ENCODE measurements around the gene FOXD1.
"Not testable (repeated sequence)": the region's sequence is repeated elsewhere in the genome, so short reads cannot be mapped to it uniquely, and the experiment has no call there.

FOXD1 gene

DNA sequence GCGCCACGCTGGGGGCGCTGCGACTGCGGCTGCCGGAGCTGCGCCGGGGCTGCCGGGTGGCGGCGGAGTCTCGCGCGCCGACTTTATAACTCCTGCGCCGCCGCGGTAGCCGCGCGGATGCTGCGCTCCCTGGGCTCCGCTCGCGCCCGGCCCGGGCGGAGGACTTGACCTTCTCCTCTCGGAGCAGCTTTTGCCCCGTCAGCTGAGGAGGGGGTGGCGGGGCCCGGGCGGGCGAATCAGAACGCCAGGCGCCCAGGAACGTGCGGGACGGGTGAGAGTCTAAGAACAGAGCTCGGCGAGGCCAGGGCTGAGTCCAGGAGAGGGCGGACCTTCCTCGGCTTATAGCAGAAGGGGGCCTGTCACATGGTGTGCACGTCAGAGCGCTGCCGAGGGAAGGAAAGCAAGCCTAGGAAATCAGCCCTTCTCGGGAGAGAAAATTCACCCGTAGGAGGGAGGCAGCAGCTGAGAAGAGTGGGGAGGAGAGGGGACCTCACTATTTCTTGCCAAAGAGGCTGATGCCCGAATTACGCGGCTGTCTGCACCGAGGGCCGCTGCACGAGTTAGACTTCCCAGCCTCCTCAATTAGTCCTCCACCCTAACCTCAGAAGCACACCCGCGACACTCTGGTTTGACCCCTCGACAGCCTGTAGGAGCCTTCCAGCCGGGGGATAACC lies at the start of gene FOXD1:
Gene FOXD1, minus strand, starts transcription at position 315 of the 674 bp plus-strand sequence. CDS start 415 bp downstream, outside the sequence.
- peak; percentile 39 for DNase-seq

DNA sequence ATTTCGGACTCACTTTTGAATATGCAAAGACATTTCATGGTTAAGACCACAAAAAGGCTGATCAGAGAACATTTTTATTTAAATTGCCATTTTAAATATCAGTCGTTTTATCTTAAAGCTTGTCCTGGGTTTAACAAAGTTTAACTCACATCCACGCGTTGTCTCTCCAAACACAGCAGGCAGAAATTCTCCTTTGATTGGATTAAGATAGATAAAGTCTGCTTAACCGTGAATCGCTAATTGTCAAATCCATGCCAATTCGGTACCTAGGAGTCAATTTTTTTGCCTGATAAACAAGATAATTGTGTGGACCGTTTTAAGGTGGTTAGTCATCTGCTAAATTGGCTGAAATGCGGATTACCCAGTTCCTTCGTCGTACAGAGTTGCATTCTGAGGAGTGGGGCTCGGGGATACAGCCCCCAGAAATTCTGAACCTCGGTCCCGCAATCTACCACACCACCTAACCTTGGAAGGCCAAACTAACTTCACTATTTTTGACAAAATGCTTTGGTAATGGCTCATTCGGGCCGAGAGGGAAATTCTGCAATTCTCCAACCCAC lies 49.0 kb upstream of the FOXD1 start:
- no peak for DNase-seq

DNA sequence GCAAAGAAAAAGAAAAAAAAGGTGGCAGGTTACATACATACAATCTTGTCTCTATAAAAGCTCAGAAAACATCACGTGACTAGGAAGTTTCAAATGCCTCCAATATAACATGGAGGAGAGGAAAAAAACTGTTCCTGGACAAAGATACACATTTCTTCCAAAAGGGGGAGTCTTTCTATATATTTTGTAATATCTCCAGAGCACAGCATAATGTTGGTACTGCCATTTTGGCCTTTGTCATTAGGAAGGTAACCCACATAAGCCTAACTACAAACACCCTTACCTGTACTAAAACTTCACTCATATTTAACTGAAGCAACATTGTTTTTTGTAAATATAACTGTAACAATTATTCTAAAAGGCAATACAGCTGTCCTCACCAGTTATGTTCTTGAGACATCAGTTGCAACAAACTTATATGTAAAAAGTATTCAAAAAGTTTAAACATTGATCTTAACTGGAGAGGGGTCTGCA lies 48.4 kb upstream of the FOXD1 start:
- no peak for DNase-seq

DNA sequence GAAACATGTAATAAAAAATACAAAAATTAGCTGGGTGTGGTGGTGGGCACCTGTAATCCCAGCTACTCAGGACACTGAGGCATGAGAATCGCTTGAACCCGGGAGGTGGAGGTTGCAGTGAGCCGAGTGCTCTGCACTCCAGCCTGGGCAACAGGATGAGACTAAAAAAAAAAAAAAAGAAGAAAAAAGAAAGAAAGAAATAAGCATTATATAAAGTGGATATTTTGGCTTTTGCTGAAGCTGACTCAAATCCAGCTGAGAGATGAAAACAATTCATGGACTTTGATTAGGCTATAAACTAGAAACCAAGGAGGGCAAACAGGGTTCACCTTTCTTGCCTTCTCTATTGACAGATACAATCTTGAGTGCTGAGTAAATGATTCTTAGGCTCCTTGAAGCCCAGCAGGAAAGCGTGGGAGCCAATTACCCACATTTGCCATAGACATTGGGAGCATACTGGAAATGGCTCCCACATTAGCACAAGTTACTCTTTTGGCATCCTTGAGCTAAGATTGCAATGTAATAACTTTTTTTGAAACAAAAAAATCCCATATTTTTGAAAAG lies 47.3 kb upstream of the FOXD1 start:
- no peak for DNase-seq

DNA sequence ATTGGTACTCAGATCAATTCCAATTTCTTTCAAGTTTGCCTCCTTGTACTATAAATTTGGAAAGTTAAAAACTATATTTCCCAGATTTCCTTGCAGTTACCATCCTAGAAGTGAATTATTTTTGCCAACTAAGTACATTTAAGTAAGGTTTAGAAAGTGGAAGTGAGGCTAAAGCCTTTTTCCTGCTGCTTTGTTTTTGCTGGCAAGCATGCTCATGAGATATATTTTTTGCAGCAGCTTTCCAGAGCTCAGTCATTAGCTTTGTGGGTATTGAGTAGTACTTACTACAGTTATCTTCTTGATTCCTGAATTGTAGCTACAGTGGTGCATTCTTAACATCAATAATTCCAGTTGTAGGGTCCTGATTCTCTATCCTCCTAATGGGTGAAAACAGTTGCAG lies 46.1 kb upstream of the FOXD1 start:
- DNase-seq: no peak

DNA sequence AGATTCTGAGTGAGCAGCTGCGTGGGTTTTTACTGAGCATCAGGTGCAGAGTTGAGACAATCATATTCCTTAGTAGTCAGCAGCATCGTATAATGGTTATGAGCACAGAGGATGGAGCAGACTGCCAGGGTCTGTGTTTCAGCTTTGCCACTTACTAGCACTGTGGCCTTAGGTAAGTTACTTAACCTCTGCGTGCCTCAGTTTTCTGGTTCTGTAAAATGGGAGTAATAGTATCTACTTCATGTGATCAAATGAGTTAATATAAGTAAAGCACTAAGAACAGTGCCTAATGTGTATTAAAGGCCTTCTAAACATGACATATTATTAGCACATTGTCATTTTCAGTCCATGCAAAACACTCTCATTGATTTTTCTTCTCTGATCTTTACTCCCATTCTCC lies 44.8 kb upstream of the FOXD1 start:
- no peak for DNase-seq

DNA sequence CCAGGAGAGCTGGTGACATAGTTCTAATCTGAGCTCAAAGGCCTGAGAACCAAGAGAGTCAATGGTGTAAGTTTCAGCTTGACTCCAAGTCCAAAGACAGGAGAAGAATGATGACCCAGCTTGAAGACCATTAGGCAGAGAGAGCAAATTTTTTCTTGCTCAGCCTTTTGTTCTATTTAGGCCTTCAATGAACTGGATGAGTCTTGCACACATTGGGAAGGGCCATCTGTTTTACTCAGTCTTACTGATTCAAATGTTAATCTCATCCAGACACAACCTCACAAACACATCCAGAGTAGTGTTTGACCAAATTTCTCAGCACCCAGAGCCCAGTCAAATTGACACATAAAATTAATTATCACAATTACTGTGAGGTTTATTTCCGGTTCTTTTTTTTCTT lies 42.6 kb upstream of the FOXD1 start:
- DNase-seq: no peak

DNA sequence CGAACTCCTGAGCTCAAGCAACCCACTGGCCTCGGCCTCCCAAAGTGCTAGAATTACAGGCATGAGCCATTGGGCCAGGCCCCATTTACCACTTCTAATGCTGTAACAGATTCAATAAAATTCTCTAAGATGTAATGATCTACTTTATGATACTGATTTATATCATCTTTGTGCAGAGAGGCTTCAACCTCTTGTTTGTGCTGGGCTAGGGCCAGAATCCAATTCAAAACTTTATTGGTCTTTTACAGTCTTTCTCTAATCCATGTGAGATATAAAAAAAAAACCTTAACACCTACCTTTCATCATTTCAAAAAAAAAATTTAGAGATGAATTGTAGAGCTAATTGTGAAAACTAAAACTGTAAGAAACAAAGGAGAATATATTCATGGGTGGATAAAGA lies 41.5 kb upstream of the FOXD1 start:
- DNase-seq: no peak

DNA sequence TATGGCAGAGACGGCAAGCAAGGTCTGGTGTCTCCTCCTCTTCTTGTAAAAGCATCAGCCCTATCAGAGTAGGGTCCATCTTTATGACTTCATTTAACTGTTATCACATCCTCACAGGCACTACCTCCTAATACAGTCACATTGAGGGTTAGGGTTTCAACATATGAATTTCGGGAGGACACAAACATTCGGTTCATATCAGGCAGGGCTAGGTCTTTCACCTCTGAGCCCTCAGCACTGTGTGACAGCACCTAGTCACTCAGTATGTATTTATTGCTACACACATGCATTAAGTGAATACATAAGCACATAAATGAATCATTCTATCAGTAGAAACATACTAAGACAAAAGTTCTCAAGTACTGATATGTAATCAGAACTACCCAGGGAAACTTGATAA lies 40.2 kb upstream of the FOXD1 start:
- DNase-seq: no peak

DNA sequence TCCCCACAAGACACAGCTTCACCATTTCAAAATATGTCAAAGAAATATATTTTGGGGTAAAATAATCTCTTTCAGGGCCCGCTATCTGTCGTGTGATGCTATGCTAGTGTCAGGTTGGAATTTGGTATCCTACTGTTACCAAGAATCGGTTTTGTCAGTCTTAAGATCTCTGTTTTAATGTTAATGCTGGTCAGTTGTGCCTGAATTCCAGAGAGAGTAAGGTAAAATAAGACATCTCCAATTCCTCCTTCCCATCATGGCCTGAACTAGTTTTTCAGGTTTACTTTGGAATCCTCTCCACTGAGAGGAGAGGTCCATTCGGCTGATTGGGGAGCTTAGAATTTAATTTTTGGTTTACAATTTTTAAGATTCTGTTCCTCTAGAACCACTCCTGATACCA lies 39.2 kb upstream of the FOXD1 start:
- DNase-seq: no peak

DNA sequence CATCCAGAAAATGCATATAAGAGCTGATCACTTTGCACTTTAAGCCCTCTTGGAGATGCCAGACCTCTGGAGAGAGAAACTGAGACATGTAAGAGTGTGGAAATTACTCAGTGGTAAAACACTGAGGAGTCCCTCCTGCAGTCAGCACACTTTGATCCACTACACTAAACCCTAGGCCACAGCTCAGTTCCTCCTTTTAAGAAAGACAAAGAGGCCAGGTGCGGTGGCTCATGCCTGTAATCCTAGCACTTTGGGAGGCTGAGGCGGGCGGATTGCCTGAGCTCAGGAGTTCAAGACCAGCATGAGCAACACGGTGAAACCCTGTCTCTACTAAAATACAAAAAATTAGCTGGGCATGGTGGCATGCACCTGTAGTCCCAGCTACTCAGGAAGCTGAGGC lies 38.7 kb upstream of the FOXD1 start:
- not testable (repeated sequence) for DNase-seq

DNA sequence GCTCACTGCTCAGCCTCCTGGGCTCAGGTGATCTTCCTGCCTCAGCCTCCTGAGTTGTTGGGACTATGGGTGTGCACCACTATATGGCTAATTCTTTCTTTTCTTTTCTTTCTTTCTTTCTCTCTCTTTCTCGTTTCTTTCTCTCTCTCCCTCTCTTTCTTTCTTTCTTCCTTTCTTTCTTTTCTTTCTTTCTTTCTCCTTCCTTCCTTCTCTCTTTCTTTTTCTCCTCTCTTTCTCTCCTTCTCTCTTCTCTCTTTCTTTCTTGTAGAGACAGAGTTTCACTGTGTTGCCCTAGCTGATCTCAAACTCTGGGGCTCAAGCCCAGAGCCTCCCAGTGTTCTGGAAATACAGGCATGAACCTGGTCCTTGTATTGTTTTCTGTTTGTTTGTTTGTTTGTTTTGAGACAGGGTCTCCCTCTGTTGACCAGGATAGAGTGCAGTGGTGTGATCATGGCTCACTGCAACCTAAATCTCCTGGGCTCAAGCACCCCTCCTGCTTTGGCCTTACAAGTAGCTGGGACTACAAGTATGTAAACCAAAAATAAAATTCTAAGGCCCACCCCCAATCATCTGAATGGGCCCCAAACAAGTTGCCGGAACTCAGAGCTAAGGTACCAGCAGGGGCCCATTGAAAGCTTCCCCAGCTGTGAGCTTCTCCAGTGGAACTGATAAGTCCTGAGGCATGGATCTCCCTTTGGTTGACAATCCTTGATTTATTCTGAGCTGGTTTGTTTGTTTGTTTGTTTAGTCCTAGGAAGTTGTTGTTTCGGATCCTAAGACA lies 37.7 kb upstream of the FOXD1 start:
- DNase-seq: no peak

DNA sequence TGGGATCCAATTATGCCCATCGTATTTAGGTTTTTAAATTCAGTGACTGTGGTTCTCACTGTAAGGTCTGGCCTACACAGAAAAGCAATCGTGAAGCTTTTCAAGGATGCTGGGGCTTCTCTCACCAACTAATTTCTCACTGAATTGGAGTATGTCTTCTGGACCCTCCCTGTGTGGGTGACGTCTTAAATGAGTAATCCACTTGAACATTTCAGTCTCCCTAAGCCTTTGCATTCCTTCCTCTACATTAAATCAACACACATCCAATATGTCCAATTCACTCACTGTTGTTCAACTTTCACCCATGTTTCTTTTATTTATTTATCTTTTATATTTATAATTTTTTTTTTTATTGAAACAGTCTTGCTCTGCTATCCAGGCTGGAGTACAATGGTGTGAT lies 37.1 kb upstream of the FOXD1 start:
- no peak for DNase-seq

DNA sequence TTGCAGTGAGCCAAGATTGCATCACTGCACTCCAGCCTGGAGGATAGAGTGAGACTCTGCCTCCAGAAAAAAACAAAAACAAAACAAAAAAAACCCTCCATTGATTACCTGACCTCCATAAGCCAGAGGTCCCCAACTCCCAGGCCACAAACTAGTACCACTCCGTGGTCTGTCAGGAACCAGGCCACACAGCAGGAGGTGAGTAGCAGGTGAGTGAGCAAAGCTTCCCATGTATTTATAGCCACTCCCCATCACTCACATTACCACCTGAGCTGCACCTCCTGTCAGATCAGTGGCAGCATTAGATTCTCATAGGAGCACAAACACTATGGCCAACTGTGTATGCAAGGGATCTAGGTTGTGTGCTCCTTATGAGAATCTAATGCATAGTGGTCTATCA lies 35.9 kb upstream of the FOXD1 start:
- no peak for DNase-seq

DNA sequence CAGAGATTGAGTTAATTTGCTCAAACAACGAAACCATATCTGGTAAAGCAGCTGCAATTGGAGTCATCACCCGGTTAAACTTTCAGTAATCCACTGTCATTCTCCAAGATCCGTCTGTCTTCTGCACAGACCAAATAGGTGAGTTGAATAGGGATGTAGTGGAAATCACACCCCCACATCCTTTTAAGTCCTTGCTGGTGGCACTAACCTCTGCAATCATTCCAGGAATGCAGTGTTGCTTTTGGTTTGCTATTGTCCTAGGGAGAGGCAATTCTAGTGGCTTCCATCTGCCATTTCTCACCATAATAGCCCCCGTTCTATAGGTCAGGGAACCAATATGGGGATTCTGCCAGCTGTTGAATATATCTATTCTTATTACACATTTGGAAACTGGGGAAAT lies 35.1 kb upstream of the FOXD1 start:
- DNase-seq: no peak

DNA sequence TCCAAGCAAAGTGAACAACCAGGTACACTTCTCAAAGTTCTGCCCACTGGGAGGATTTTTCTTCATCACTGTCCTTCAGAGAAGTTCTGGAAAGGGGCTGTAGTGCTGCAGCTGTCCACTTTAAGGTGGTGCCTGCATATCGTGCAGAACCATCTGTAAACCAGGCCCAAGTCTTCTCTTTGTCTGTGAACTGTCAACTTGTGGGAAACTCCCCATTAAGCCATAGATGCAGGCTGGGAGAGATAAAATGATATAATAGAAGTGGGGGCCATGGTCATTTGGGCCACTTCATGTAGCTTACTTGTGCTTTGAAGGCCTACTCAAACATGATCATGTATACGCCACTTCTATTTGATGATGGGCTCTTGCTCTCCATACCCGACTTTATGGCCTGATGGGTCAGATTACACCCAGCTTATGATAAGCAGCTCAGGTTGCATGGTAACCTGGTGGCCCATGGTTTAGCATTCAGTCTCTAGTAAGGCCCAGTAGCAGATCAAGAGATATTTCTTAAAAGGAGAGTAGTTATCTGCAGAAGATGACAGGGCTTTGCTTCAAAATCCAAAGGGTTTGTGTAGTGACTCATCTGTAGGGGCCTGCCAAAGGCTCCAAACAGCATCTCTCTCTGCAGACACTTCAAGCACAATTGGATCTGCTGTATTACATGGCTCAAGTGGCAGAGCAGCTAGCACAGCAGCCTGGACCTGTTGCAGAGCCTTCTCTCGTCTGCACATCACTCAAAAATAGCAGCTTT lies 34.0 kb upstream of the FOXD1 start:
- no peak for DNase-seq

DNA sequence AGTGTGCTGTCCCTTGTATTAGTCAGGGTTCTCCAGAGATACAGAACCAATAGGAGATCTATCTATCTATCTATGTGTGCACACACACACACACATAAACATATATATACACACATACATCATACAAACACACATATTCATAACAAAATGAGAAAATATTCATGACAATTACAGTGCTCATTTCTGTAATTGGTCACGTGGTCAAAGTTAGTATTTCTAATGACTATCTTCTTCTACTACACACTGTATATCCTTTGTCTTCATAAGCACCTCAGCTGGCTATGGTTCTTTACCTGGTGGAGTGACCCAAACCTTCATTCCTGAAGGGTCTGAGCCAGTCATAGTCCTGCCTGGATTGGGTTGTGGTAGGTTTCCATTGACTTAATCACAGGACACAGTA lies 31.9 kb upstream of the FOXD1 start:
- no peak for DNase-seq

DNA sequence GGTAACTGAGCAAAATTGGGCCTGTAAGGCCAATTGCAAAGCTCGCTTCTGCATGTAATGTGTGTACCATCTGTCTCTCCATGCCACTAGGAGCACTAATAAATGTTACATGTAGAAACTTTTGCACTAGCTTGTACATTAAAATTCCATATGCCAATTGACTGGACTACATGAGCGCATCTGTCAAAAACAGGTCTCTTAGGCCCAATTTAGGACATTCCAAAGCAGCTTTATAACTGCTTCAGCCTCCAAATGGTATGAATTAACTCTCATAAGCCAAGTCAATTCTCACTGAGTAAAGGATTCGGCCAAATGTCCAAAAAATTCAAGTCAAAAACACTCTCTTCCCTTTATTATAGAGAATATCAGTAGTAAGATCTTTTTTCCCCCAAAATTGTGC lies 23.5 kb upstream of the FOXD1 start:
- no peak for DNase-seq

DNA sequence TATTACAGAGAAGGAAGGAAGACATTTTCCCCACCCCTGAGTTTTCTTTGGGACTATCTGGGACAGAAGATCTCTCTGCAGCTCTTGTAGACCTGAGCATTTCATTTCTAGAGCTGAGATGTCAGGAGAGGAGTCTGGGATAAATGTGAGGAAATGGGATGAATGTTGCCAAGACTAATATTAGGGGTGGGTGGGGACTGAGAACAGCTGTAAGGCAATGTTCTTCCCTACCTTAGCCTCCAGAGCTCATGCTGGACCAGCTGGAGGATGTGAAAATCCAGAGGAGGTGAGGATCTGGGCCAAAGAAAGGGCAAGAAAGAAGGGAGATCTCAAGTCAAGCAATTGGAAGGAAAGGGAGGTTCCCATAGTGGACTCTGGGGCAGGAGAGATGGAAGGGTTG lies 23.1 kb upstream of the FOXD1 start:
- no peak for DNase-seq

DNA sequence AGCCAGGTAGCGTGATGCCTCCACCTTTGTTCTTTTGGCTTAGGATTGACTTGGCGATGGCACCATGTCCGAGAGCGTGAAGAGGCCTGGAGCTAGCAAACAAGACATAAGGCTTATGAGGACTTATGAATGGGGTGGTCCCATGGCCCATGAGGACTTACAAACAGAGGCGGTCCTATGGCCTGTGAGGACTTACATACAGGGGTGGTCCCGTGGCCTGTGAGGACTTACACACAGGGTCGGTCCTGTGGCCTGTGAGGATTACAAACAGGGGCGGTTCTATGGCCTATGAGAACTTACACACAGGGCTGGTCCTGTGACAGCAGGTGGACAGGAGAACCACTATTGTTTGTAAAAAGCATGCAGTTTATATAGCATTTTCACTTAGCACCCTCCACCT lies 21.3 kb upstream of the FOXD1 start:
- DNase-seq: no peak

DNA sequence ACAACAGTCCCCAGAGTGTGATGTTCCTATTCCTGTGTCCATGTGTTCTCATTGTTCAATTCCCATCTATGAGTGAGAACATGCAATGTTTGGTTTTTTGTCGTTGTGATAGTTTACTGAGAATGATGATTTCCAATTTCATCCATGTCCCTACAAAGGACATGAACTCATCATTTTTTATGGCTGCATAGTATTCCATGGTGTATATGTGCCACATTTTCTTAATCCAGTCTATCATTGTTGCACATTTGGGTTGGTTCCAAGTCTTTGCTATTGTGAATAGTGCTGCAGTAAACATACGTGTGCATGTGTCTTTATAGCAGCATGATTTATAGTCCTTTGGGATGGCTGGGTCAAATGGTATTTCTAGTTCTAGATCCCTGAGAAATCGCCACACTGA lies 20.1 kb upstream of the FOXD1 start:
- DNase-seq: not testable (repeated sequence)

DNA sequence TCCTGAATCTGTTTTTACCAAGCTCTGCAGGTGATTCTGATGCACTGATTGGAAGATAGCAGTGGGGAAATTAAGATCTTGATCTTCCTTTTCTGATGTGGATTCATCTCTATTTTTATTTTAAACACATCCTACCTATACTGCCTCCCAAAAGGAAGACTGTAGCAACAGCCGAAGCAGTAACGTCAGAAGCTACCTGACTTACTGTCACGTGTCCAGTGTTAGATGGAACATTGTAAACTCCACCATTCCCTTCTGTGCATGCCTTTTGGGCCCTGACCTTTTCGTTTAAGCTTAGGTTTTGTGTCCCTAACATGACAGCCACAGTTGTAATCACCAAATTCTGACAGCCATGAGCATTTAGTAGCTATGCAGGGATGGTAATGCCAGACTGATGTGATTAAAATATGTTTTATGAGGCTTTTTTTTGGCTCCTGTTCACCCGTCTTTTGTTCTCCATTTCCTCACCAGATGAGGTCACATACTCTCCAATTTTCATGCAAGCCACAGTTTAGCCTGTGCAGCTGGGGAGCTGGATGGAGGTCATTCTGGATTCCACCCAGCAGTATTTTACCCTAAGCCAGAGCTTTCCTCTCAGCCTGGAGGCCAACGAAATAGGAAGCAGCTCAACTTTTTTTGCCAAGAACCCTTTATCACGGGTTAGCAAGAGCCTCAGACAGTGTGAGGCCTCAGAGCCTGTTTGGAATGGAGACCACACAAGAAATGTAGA lies 15.6 kb upstream of the FOXD1 start:
- no peak for DNase-seq

DNA sequence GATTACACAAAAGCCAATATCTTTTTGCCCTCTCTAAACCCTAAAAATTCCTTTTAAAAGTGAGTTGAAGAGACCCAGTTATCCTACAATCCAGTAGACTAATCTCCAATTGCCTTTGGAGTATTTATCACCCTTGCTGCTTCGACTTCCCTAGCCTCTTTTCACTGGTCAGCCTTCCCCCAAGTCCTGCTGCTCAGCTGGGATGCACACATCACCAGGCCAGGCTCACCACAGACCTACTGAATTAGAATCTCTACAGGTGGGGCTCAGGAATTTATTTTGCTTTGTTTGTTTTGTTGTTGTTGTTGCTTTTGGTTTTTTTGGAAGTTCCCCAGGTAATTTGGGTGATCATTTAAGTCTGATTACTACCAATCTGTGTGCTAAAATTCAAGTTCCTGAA lies 11.6 kb upstream of the FOXD1 start:
- DNase-seq: no peak

All from activated CD4-positive, CD25-positive, alpha-beta regulatory T cell treated with anti-CD3 and anti-CD28 coated beads, Interleukin-2, amount 50 U/mL, for 72 hours (primary cell).